T-helper 1 cell (primary cell): ENCODE measurements around the gene SEC24D.

Experiments
- DNase-seq, 5 donors: peaks; one replicate each; pipeline ENCODE4 v3.0.0-alpha.2; 2012 to 2020

The SEC24D gene

GRCh38 chr4:118703118-118703517, 132.8 kb downstream of the SEC24D start:
- no peak for DNase-seq

DNA sequence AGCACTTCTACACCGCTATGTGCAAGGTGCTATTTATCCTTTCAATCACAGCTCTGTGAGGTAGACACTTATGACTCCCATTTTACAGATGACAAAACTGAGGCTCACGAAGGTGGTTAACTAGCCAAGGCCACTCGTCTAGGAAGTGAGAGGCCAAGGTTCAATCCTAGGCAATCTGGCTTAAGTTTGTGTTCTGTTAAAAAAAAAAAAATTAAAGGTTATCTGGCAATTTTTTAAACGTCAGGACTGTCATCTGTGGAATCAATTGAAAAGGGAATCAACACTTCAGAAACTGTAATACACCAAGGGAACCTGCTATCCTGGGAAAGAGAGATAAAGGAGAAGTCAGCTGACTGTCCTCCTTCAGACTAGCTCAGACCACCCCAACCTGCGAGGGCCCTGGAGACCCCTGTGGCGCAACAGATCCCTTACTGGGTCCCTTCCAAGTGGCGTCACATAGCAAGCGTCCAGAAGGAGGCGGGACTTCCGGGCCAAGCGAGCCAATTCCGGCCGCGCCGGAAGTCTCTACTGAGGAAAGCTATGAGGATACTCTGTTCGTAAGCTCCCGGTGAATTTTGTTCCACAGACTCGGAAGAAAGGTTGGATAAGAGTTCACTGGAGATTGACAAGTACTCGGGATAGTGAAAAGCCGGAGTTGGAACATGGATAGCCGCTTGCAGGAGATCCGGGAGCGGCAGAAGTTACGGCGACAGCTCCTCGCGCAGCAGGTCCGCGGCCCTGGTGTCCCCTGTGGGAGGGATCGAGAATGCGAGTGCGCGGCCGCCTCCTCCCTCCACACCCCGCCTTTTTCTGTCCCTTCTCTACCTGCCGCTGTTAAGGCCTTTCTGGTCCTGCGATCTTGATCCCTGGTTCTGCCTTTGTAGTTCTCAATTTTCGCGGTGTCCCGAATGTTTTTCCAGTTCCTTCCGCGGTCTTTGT, 150.8 kb downstream of the SEC24D start, which contains the start of gene METTL14:
Gene METTL14 (plus strand): TSS at position 520 of the 939 bp plus-strand sequence. CDS start 143 bp downstream, at position 663.
- DNase-seq: peak; percentile 65 to 88 (median 74)

GRCh38 chr4:118683513-118683912, 152.4 kb downstream of the SEC24D start:
- DNase-seq: no peak

DNA sequence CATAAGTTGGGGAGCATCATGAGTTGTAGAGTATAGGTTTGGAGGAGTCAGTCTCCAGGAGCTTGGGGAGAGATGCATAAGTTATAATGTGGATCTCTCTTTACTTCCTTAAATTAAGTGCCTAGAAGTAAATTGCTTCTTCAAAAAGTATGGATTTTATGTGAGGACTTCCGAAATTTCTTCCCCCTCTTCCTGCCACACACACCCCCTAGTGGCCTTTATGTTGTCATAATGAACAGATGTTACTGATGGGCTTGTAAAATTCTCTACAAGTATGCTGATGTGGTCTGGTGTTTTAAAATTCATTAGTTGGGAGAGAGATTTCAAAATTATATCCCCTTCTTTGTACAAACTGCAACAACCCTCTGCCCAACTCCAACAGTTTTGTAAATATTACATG, 153.0 kb downstream of the SEC24D start:
- DNase-seq: no peak

DNA sequence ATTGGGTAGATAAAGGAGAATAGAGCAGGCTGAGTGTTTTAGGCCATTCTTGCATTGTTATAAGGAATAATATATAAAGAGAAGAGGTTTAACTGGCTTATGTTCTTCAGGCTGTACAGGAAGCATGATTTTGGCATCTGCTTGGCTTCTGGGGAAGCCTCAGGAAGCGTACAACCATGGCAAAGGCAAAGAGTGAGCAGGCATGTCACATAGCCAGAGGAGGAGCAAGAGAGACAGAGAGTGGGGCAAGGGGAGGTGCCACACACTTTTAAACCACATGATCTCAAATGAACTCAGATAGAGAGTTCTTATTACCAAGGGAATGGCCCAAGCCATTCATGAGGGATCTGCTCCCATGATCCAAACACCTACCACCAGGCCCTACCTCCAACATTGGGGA, 155.1 kb downstream of the SEC24D start:
- DNase-seq: no peak

DNA sequence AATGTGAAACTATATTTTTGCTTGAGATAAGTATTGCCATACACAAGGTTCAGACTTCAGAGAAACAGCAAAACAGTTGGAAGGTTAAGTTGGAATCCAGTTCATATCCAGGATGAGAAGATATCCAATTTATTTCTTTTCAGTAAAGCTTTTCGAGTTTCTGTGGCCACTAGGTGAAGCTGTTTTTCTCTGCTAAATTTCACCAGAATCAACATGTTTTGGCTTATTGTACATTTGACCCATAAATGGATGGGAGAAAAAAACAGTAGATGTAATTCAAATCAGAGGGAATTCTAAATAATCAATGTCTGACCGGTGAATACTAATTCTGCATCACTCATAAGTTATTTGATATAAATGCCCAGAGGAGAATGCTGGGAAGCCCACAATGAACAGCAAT, 159.8 kb downstream of the SEC24D start:
- DNase-seq: no peak
